ENCODE measurements around the gene KRT76. TPM values are rescaled to one million over a fixed set of nuclear protein-coding genes. Genes with fewer than 3 reads are reported as not detected.

The KRT76 gene
- total RNA-seq, 1 donor, result not detected

DNA sequence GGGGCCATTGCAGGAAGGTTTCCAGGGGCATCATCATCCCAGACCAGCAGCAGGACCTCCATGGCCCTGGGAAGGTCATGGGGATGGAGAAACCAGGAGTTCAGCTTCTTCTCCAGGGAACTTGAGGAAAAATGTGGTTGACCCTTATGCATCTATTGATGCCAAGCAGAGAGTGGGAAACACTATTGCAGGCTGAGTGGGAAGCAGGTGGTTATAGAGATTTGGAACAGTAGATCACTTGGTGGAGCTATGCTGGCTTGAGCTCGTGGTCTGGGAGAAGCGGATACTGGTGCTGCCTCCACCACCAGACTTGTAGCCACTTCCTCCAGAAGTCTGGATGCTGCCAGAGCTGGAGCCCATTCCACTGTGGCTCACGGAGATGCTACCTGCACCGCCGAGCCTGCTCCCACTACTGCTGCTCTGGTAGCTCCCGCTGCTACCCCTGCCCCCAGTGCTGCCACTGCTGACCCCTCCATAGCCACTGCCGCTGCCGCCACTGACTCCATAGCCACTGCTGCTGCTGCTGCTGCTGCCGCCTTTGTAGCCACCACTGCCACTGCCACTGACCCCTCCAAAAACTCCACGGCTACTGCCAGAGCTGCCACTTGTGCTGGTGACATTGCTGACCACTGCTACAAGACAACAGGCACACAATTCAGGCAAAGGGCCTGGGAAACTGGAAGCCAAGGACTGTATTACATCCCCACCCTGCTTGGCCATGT, 8.5 kb downstream of the KRT76 start:
- Histone ChIP-seq H3K4me2 (ENCODE audit: insufficient read depth, low read length) (no peak overlapping the region), H3K27ac (ENCODE audit: low read depth, low read length) (no peak overlapping the region), H3K79me2 (ENCODE audit: insufficient read depth, low read length) (no peaks in the 10 kb centered on the region), H3K27me3 (ENCODE audit: insufficient read depth, low read length) (peaks cover 40% of the 10 kb centered on the region), H3K36me3 (ENCODE audit: insufficient read depth, low read length) (no peaks in the 10 kb centered on the region), H3K4me3 (ENCODE audit: insufficient read depth, low read length) (no peak overlapping the region), H3K9me3 (ENCODE audit: low read depth, low read length) (no peaks in the 10 kb centered on the region), H3K4me1 (ENCODE audit: insufficient read depth, low read length) (no peaks in the 10 kb centered on the region), H4K20me1 (ENCODE audit: insufficient read depth, low read length) (no peaks in the 10 kb centered on the region), H2AFZ (ENCODE audit: low read length) (no peak overlapping the region)
- no peak for DNase-seq (ENCODE audit: insufficient read length, low spot score, missing footprints)
- TF ChIP-seq, protein P1, sequence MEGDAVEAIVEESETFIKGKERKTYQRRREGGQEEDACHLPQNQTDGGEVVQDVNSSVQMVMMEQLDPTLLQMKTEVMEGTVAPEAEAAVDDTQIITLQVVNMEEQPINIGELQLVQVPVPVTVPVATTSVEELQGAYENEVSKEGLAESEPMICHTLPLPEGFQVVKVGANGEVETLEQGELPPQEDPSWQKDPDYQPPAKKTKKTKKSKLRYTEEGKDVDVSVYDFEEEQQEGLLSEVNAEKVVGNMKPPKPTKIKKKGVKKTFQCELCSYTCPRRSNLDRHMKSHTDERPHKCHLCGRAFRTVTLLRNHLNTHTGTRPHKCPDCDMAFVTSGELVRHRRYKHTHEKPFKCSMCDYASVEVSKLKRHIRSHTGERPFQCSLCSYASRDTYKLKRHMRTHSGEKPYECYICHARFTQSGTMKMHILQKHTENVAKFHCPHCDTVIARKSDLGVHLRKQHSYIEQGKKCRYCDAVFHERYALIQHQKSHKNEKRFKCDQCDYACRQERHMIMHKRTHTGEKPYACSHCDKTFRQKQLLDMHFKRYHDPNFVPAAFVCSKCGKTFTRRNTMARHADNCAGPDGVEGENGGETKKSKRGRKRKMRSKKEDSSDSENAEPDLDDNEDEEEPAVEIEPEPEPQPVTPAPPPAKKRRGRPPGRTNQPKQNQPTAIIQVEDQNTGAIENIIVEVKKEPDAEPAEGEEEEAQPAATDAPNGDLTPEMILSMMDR (IDR thresholded peaks at IDR 0.05; ENCODE audit: extremely low read depth, low read depth, low read length), result no peak

DNA sequence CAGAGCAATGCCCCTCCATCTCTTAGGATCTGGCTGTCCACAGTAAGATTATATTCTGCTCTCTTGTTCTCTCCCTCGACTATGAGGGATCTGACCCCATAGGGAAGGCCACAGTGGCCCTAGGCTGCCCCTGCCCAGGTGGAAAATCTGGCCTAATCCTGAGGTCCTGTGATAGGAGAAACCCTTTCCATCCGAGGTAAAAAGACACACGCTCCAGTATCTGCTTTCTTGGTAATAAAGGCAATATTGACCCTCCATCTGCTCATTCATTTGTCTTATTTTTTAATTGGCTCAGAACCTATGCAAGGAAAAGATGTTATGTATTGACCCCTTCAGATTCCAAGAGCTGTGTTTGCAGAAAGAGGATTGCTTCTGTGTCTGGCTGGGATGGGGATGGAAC, 9.7 kb downstream of the KRT76 start:
- Histone ChIP-seq H3K4me1 (ENCODE audit: insufficient read depth, low read length) (no peaks in the 10 kb centered on the region), H3K4me2 (ENCODE audit: insufficient read depth, low read length) (no peak overlapping the region), H3K9me3 (ENCODE audit: low read depth, low read length) (no peaks in the 10 kb centered on the region), H3K27me3 (ENCODE audit: insufficient read depth, low read length) (peaks cover 29% of the 10 kb centered on the region), H4K20me1 (ENCODE audit: insufficient read depth, low read length) (no peaks in the 10 kb centered on the region), H3K79me2 (ENCODE audit: insufficient read depth, low read length) (no peaks in the 10 kb centered on the region), H2AFZ (ENCODE audit: low read length) (no peak overlapping the region), H3K4me3 (ENCODE audit: insufficient read depth, low read length) (no peak overlapping the region), H3K27ac (ENCODE audit: low read depth, low read length) (no peak overlapping the region), H3K36me3 (ENCODE audit: insufficient read depth, low read length) (no peaks in the 10 kb centered on the region)
- DNase-seq (ENCODE audit: insufficient read length, low spot score, missing footprints), result no peak
- TF ChIP-seq, protein P1 (IDR thresholded peaks at IDR 0.05; ENCODE audit: extremely low read depth, low read depth, low read length), result no peak

DNA sequence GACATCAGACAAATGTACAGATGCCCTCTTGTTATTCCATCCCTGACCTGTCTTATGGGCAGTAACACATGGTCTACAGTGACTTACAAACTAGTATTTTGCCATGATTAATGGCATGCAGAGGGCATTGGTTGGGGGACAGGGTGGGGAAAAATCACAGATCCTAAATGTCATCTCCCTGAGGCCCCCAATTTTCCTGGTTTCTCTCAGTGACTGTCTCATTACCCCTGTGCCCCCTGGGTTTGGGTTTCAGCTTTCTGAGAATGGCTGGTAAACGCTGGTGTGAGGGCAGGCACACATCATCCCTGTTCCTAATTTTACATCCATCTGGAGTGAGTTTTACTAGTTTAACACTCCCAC, 10.1 kb downstream of the KRT76 start:
- H3K27ac ChIP-seq (ENCODE audit: low read depth, low read length), result no peak overlapping the region
- no peaks in the 10 kb centered on the region for H3K36me3 ChIP-seq (ENCODE audit: insufficient read depth, low read length)
- peaks cover 25% of the 10 kb centered on the region for H3K27me3 ChIP-seq (ENCODE audit: insufficient read depth, low read length)
- TF ChIP-seq, protein P1 (IDR thresholded peaks at IDR 0.05; ENCODE audit: extremely low read depth, low read depth, low read length), result no peak
- no peaks in the 10 kb centered on the region for H3K4me1 ChIP-seq (ENCODE audit: insufficient read depth, low read length)
- no peaks in the 10 kb centered on the region for H3K9me3 ChIP-seq (ENCODE audit: low read depth, low read length)
- DNase-seq (ENCODE audit: insufficient read length, low spot score, missing footprints), result no peak
- H2AFZ ChIP-seq (ENCODE audit: low read length), result no peak overlapping the region
- no peaks in the 10 kb centered on the region for H3K79me2 ChIP-seq (ENCODE audit: insufficient read depth, low read length)
- no peak overlapping the region for H3K4me3 ChIP-seq (ENCODE audit: insufficient read depth, low read length)
- H3K4me2 ChIP-seq (ENCODE audit: insufficient read depth, low read length), result no peak overlapping the region
- no peaks in the 10 kb centered on the region for H4K20me1 ChIP-seq (ENCODE audit: insufficient read depth, low read length)

DNA sequence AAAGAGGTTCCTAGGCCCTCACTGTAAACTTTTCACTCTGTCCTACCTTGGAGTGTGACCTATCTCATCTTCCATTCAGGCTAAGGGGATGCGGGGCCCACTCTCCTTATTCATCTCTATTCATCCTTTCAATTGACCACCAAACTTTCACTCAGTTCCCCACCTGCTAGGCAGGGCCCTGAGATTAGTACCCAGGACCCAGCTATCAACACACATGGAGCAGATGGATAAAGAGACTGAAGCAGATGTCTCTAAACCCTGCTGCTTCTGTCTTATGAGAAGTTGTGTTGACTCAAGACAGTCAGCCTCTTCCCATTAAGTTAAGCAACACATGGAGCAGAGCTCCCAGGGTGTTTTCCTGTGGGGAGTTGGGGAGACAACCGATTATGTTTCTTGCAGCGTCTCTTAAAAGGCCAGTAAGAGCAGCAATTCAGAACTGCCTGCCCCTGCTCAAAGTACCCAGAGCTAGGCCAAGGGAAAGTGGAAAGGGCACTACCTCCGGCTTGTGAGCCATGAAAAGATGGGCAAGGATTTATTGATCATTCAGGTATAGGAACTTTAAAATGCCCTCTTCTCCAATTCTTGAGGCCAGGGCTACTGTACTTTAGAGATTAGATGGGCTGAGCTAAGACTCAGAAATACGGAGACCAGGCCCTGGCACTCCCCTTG, 10.7 kb downstream of the KRT76 start:
- H4K20me1 ChIP-seq (ENCODE audit: insufficient read depth, low read length), result no peaks in the 10 kb centered on the region
- no peak overlapping the region for H3K27ac ChIP-seq (ENCODE audit: low read depth, low read length)
- TF ChIP-seq, protein P1 (IDR thresholded peaks at IDR 0.05; ENCODE audit: extremely low read depth, low read depth, low read length), result no peak
- H3K4me1 ChIP-seq (ENCODE audit: insufficient read depth, low read length), result no peaks in the 10 kb centered on the region
- no peak overlapping the region for H3K4me2 ChIP-seq (ENCODE audit: insufficient read depth, low read length)
- H3K79me2 ChIP-seq (ENCODE audit: insufficient read depth, low read length), result no peaks in the 10 kb centered on the region
- no peak for DNase-seq (ENCODE audit: insufficient read length, low spot score, missing footprints)
- H3K4me3 ChIP-seq (ENCODE audit: insufficient read depth, low read length), result no peak overlapping the region
- H2AFZ ChIP-seq (ENCODE audit: low read length), result no peak overlapping the region
- H3K9me3 ChIP-seq (ENCODE audit: low read depth, low read length), result no peaks in the 10 kb centered on the region
- no peaks in the 10 kb centered on the region for H3K36me3 ChIP-seq (ENCODE audit: insufficient read depth, low read length)
- peaks cover 20% of the 10 kb centered on the region for H3K27me3 ChIP-seq (ENCODE audit: insufficient read depth, low read length)

Measured in osteoblast (primary cell).